ENCODE results near the gene UGT3A1.
"Not testable (repeated sequence)": the region's sequence is repeated elsewhere in the genome, so short reads cannot be mapped to it uniquely, and the experiment has no call there.

Gene UGT3A1

DNA sequence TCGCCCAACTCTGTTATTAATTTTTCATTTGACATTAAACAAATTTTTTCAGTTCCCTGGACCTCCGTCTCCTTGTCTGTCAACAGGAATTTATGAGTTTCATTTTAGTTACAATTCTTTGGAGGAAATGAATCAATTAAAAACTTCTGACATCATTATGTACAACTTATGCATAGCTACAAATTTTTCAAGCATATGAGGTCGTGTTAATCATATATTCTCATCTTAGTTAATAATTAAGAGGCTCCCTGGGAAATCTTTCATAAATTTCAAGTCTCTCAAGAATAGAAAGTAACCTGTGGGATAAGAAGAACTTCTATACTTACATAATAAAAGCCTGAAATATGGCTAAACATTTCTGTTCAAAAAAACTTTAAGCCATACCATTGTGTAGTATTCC lies 3.4 kb downstream of the UGT3A1 start:
- DNase-seq = no peak

DNA sequence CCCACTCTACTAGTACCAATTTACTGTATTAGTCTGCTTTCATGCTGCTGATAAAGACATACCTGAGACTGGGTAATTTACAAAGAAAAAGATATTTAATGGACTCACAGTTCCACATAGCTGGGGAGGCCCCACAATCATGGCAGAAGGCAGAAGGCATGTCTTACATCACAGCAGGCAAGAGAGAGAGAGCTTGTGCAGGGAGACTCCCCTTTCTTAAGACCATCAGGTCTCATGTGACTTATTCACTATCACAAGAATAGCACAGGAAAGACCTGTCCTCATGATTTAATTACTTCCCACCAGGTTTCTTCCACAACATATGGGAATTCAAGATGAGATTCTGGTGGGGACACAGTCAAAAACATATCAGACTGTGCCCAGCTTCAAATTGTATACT lies 11.5 kb downstream of the UGT3A1 start:
- DNase-seq = no peak

- DNase-seq = not testable (repeated sequence)
Observed at GRCh38 chr5:35976859-35977258, 14.3 kb downstream of the UGT3A1 start.

DNA sequence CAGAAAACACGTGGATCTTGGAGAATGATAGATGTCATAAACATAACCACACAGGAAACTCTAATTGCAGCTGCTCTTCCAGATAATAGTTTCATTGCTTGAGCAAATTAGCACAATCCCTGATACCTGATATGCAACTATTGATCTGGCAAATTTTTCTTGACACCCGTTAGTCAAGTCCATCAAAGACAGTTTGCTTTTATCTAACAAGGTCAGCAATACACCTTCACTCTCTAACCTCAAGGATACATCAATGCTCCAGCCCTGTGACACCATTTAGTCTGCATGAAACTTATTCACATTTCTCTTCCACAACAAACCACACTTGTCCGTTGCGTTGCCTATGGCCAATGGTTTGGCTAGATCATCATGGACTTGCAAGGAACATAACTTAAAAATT lies 16.6 kb downstream of the UGT3A1 start:
- no peak for DNase-seq

GRCh38 chr5:35971878-35972210 lies 19.3 kb downstream of the UGT3A1 start:
- DNase-seq = no peak

DNA sequence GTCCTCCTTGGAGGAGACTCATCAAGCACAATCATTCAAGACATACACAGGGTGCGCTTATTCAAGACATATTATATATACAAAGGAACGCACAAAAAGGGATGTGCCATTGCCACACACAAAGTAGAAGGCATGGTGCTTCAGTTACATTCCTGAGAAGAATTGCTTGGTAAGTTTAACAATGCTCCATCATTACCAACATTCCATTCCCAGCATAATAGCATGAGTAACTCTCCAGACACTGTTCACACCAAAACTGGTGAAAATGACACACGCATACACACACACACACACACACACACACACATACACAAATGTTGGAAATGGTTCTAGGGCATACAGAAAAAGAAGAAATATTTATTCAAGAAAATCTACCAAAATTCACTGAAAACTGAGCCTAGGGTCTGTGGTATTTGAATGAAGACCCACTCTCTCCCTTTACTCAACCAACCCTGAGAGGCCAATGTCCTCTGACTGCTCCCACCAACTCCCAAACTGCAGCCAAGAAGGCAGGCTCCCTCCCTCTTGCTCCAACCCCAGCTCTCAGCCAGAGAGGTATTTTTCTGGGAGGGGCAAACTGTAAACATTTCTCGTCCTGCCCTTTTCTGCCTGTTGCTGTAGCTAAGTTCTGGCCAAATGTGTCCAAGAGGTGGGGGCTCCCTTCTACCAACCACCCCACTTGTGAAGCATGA lies 19.9 kb downstream of the UGT3A1 start:
- DNase-seq = no peak

- no peak for DNase-seq
Observed at GRCh38 chr5:35963381-35963843, 27.8 kb downstream of the UGT3A1 start.

- no peak for DNase-seq
Observed at GRCh38 chr5:35960328-35960727, 30.9 kb downstream of the UGT3A1 start.

- no peak for DNase-seq
Observed at GRCh38 chr5:35956429-35956828, 34.8 kb downstream of the UGT3A1 start.

GRCh38 chr5:35954175-35954574 lies 37.0 kb downstream of the UGT3A1 start:
- no peak for DNase-seq

DNA sequence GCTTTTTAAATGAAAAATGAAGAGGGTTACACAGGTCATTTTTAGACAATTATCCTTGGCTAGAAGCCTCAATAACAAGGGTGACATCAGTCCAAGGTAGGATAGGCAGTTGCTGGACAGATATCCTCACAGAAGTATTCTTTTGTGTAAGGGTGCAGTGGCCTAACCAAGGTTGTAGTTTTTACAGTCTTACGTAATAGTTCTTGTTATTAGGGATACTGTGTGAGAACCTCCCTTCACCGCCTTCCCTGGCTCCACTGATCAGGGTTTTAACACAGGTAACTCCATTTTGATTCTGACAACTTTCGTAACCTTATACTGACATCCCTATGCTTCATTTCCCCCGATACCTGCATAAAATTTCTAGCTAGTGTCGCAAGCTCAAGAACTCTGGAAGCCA lies 44.1 kb downstream of the UGT3A1 start:
- no peak for DNase-seq

GRCh38 chr5:35939639-35940038 lies 51.6 kb downstream of the UGT3A1 start:
- no peak for DNase-seq

DNA sequence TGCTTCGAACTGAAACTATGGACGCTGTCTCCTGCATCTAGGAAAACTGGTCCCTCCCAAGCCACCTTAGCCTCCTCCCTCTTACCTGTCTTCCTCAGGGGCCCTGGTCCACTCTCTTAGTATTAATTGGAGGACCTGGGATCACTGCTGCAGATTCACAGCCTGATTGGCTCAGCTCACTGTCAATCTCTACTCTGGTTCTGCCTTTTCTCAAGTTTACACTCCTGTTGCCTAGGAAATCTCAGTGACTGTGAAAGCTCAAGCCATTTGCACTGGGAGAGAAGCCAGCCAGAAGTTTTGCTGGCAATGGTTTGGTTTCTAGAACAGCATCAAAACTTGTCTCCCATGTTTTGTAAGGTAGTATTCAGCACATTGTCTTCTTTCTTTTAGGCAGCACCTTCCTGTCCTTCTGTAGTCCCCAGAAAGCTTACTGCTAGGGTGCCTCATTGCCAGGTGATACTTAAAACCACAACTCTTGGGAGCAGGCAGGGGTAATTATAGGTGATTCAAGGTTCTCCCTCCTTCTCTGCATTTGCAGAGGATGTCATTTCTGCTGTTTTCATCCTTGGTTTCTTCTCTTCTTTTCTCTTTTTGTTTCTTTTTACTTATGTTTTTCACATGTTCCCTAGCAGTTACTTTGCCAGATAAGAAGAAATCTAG lies 52.5 kb downstream of the UGT3A1 start, which contains the start of gene CAPSL:
TSS of gene CAPSL (minus strand) at position 55 of the 660 bp plus-strand sequence. CDS start 17,502 bp downstream, outside the sequence.
- peak; percentile 69 for DNase-seq

DNA sequence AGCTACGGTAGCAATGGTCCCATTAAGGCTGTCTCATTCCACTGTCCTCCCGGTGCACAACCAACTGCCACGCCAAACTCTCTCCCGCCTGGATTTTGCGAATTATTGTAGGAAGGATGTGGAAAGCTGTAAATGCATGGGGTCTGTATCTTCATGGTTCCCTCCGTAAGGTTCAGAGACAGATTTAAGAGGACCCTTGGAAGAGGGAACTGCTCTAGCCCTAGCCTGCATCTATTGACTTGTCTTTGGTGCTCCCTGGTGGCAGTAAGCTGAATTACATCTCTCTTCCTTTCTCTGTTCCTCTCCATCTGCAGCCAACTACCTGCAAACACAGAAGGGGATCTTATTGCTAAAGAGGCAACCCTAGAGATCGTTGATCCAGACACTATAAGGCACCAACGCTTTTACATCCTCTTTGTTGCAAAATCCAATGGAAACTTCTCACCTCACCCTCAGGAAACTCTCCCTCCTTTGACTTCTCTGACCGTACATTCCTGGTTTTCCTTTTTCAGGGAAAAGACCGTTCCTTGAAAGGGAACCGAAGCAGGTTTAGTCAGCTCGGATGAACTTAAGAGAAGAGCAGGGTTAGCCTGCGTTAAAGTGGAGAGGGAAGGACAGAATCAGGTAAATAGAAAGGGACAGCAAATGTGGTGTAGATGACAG lies 64.7 kb downstream of the UGT3A1 start:
- no peak for DNase-seq

DNA sequence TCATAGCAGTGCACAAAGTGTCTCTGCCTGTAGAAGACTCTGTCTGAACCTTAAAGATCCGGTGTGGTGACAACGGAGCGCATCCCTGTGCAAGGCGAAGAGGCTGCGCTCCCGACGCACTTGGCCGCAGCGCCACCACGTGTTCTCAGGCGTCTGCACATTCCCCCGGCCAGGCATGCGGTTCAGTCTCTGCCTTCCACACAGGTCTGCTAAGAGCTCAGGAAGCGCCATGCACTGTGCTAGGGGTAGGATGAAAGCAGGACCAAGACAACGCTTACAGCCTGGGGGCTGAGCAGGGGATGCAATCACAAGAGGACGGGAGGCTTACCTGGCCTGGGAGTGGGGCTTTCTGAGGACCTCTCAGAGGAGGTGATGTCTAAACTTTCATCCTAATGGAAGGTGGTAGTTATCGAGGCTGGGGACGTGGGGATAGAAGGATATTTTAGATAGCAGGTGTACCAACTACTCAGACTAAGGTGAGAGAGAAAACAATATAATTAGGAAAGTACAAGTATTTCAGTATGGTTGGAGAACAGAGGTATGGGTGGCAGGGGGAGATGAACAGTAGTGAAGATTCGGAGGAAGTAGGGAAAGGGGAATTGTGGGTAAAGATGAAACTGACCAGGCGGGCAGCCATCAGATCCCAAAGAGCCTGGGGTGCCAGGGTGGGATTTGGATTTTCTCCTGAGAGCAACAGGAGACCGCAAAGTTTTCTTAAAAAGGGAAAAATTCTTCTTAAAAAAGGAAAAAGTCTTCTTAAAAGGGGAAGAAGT lies 66.1 kb downstream of the UGT3A1 start:
- peak; percentile 77 for DNase-seq

DNA sequence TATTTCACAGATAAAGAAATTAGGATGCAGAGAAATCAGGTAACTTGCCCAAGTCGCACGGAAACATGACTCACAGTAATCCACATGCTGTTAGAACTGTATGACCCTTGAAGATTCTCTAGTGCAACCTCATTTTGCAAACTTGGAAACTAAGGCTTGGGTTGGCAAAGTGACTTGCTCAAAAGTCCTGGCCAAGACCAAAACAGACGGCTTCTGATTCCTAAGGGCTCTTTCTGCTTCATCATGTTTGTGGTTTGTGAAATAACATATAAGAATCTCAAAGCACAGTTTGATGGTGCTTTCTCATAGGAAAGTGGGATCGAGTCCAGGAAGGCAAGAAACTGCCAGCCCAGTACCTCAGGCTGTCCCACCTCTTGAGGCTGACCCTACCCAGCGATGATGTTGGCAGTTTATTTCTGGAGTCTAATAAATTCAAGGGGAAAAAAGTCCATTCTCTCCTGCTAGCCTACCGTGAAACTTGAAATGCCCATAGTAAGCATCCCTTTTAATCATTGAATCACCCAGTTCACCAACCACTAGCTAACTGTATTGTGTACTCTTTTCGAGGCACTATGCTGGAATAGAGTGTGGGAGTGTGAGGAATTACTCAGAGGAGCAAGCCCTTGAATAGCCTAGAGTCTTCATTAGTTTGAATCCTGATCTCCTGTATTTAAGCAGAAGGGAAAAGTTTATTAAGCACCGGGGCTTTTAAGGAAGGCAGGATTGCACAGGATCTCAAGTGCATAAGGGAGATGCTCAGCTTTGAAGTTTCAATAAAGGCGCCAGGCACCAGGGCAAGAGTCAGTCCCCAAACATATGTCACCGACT lies 66.9 kb downstream of the UGT3A1 start:
- no peak for DNase-seq

DNA sequence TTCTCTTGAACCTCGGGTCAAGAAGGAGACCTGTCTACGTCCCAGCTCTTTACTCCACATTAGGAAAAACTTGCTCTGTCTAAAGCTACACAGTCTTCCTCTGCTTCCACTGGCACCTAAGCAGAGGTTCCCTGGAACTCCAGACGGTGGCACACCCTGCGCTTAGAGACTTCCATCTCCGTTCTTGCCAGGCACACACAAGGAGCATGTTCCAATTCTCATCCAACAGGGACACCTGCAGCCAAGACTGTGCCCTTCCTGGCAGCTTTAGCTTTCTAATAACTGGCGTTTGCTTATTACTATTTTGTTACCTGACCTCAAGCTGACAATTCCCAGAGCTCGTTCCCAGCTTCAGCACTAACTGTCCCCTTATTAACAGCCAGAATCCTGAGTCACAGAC lies 68.7 kb downstream of the UGT3A1 start:
- no peak for DNase-seq

DNA sequence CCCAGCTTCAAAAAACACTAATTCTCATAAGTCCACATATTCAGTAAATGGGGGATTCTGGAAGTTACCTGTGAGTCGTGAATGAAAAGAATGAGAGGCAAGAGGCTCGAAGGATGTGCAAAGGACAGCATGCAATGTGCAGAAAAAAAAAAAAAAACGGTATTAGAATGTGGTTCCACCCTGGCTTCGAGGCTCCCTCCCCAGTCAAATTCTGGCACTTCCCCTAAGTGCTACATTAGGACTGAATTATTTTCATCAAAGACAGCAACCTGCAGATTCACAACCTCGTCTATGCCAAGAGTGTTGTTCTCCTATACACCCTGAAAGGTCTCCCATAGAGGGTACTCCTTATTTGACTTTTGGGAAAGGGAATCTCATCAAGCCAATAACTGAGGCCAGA lies 69.3 kb downstream of the UGT3A1 start:
- DNase-seq = no peak

DNA sequence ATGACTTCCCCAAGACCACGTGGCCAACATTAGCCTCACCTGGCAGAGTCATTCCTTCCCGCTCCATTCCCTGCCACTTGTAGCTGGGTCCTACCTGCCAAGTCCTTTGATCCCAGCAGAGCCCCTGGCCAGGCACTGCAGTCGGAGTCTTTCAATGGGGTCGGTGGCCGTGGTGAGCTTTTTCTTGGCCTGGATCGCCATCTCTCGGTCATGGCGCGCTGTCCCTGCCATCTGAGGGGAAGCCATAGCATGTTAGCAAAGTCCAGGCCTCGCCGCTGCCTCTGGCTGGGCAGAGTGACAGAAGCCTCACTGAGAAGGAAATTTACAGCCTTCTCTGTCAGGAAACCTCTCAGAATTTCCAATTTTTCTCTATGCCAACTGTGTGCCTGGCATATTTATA lies 70.3 kb downstream of the UGT3A1 start:
- DNase-seq = no peak

GRCh38 chr5:35919191-35919590 lies 72.0 kb downstream of the UGT3A1 start:
- no peak for DNase-seq

DNA sequence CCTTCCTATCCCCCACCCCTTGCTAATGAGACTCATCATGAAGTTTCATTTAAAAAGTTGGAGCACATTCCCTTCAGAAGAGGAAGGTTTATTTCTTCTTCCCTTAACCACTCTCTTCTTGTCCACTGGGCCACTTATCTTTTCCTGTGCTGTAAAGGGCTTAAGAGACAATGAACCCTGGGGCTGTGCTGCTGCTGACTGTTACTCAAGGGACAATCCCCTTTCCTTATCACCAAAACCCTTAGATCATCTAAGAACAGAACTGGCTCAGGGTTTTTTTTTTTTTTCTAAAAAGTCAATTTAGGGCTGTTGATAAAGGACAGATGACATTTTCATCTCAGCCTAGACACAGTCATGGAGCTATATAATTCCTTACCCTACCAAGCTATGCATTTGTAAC lies 82.4 kb downstream of the UGT3A1 start:
- DNase-seq = no peak

DNA sequence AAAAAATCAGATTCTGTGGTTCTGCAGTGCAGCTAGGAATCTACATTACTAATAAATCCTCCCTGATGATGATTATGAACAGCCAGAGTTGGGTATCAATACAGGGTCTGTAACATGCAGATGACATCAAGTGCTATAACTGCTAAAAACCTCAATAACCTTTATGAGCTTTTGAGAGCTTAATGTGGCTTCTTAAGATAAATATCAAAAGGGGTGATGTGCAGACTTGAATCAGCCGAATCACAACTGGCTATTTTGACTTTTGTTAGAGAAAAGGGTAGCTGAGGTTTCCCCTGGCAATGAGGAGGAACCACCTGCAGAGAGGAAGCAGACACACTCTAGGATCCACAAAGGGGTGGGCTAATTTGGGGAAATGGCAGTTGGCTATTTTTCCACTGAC lies 83.0 kb downstream of the UGT3A1 start:
- DNase-seq = no peak
